IMR-90 (cell line): ENCODE results near the gene TEX13B.

Experiments
- TF ChIP-seq, protein P1 (sequence below): conservative IDR thresholded peaks from 2 replicates; pipeline ENCODE4 v1.5.1; 2012; ENCODE audit warnings: mild to moderate bottlenecking, low read depth, low read length, improper control_type of control experiment
- TF ChIP-seq, protein P2 (sequence below): fragments of 150-350 bp; IDR thresholded peaks from 2 replicates; pipeline ENCODE4 v1.6.1; 2017; ENCODE audit warnings: mild to moderate bottlenecking, antibody characterized with exemption, low read length, low read depth

DNA sequence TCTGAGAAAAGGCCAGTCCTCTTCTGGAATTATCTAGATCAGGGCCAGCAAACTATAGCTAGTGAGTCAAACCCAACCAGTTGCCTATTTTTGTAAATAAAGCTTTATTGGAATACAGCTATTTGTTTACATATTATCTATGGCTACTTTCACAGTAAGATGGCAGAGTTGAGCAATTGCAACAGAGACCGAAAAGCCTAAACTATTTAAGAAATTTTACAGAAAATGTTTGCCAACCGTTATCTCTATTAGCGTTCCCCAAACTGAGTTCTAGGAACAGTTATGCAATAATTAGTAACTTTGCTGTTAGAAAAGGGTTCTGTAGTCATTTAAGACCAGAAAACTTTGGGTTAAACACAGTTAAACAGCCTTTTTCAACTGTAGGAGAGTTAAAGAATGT is 10.5 kb downstream of the TEX13B start:
- TF ChIP-seq, protein P1, sequence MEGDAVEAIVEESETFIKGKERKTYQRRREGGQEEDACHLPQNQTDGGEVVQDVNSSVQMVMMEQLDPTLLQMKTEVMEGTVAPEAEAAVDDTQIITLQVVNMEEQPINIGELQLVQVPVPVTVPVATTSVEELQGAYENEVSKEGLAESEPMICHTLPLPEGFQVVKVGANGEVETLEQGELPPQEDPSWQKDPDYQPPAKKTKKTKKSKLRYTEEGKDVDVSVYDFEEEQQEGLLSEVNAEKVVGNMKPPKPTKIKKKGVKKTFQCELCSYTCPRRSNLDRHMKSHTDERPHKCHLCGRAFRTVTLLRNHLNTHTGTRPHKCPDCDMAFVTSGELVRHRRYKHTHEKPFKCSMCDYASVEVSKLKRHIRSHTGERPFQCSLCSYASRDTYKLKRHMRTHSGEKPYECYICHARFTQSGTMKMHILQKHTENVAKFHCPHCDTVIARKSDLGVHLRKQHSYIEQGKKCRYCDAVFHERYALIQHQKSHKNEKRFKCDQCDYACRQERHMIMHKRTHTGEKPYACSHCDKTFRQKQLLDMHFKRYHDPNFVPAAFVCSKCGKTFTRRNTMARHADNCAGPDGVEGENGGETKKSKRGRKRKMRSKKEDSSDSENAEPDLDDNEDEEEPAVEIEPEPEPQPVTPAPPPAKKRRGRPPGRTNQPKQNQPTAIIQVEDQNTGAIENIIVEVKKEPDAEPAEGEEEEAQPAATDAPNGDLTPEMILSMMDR, result no peak
- TF ChIP-seq, protein P2, sequence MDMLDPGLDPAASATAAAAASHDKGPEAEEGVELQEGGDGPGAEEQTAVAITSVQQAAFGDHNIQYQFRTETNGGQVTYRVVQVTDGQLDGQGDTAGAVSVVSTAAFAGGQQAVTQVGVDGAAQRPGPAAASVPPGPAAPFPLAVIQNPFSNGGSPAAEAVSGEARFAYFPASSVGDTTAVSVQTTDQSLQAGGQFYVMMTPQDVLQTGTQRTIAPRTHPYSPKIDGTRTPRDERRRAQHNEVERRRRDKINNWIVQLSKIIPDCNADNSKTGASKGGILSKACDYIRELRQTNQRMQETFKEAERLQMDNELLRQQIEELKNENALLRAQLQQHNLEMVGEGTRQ, result no peak
